Fibroblast of mammary gland (primary cell): ENCODE results near the gene DNAAF8.

Experiments
- DNase-seq: peaks from one replicate; pipeline ENCODE4 v3.0.0-alpha.2; 2010; ENCODE audit warnings: low read depth
- H3K4me3 ChIP-seq: 2 replicates; pipeline ENCODE4 v1.5.1; 2011; ENCODE audit warnings: low read depth, mild to moderate bottlenecking, low read length, moderate library complexity; ENCODE audit not compliant: control insufficient read depth
- TF ChIP-seq, protein P1 (sequence below): conservative IDR thresholded peaks from 2 replicates; pipeline ENCODE4 v1.5.1; 2011; ENCODE audit warnings: low read depth, low read length, inconsistent platforms; ENCODE audit not compliant: control insufficient read depth, insufficient read depth

DNAAF8 gene

DNA sequence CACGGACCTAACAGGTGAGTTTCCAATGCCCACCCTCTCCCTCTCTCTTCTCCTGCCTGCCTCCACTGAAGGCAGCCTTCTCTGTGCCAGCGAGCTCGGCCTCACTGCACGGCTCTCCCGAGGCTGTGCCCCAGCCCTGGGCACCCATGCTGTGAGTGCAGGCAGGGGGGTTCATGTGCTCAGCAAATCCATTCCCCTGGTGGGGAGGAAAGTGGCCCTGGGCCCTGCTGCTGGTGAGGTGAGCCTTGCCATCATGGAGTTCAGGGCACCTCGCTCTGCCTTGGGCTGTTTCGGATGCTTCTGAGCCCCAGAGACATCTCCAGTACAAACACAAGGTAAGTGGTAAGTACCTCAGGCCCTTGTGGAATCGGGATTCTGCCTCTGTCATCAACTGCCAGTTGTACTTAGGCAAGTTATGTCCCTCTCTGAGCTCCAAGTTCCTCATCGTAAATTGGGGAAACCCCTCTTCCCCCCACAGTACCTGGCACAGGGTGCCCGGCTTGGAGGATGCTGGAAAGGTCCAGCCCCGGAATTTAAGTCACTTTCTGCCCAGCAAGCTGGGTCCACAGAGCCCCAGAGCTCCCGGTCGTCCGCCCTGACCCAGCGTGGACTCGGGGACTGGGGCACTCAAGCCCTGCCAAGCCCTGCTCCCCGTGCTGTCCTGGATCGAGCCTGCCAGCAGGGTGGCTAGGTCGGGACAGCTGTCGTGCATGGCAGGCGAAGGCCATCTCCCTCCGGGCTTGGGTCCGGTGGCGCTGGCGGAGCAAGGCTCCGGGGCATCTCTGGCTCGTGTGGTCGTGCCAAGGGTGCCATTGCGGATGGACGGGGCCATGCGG lies 41.7 kb upstream of the DNAAF8 start:
- TF ChIP-seq, protein P1, sequence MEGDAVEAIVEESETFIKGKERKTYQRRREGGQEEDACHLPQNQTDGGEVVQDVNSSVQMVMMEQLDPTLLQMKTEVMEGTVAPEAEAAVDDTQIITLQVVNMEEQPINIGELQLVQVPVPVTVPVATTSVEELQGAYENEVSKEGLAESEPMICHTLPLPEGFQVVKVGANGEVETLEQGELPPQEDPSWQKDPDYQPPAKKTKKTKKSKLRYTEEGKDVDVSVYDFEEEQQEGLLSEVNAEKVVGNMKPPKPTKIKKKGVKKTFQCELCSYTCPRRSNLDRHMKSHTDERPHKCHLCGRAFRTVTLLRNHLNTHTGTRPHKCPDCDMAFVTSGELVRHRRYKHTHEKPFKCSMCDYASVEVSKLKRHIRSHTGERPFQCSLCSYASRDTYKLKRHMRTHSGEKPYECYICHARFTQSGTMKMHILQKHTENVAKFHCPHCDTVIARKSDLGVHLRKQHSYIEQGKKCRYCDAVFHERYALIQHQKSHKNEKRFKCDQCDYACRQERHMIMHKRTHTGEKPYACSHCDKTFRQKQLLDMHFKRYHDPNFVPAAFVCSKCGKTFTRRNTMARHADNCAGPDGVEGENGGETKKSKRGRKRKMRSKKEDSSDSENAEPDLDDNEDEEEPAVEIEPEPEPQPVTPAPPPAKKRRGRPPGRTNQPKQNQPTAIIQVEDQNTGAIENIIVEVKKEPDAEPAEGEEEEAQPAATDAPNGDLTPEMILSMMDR: no peak
- DNase-seq: no peak
- H3K4me3 ChIP-seq: peak overlapping the region; percentile 62

DNA sequence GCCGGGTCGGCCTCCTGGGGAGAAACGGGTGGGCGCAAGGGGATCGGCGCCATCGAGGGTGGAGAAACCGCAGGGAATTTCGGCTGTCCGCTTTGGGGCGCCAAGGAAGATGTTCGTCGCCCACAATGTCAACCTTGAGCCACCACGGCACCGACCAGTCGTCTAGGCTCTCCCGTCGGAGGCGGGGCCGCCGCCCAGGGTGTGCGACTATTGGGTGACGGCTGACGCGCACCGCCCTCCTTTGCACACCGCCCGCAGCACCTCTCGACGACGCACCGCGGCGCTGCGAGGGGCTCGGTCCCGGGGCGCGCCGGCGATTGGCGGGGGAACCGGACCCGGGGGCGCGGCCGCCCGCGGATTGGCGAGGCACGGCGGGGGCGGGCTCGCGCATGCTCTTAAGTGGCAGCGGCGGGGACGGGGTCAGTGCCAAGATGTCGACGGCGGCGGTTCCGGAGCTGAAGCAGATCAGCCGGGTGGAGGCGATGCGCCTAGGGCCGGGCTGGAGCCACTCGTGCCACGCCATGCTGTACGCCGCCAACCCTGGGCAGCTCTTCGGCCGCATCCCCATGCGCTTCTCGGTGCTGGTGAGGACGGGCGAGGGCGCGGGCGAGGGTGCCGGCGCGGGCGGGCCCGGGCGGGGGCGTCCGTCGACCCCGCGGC lies 40.9 kb upstream of the DNAAF8 start, which contains the start of gene NUDT16L1:
Gene NUDT16L1, plus strand, starts transcription at position 267 of the 660 bp plus-strand sequence. Its CDS starts 165 bp downstream, at position 432.
- peak; percentile 87 for DNase-seq
- peak within 1 kb of the TSS; percentile 70 for H3K4me3 ChIP-seq
- TF ChIP-seq, protein P1: no peak

DNA sequence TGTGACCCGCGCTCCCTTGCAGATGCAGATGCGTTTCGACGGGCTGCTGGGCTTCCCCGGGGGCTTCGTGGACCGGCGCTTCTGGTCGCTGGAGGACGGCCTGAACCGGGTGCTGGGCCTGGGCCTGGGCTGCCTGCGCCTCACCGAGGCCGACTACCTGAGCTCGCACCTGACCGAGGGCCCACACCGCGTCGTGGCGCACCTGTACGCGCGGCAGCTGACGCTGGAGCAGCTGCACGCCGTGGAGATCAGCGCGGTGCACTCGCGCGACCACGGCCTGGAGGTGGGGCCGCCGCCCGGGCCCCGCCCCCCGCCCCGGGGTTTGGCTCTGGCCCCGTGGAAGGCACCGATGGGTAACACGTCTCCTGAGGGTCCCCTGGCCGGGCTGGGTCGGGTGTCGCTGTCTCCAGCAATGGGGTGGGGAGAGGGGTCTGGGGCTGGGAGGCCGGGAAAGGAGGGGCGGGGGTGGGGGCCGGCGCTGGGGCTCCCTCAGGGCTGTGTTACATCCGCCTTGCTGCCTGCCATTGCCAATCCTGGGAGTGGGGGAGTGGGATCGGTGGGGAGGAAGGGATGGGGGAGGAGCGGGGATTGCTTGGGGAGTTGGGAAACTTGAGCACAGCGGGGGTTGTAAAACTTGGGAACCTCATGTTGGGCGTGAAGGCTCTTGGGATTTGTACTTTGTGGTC lies 40.2 kb upstream of the DNAAF8 start:
- peak overlapping the region; percentile 70 for H3K4me3 ChIP-seq
- TF ChIP-seq, protein P1: no peak
- DNase-seq: peak; percentile 70

DNA sequence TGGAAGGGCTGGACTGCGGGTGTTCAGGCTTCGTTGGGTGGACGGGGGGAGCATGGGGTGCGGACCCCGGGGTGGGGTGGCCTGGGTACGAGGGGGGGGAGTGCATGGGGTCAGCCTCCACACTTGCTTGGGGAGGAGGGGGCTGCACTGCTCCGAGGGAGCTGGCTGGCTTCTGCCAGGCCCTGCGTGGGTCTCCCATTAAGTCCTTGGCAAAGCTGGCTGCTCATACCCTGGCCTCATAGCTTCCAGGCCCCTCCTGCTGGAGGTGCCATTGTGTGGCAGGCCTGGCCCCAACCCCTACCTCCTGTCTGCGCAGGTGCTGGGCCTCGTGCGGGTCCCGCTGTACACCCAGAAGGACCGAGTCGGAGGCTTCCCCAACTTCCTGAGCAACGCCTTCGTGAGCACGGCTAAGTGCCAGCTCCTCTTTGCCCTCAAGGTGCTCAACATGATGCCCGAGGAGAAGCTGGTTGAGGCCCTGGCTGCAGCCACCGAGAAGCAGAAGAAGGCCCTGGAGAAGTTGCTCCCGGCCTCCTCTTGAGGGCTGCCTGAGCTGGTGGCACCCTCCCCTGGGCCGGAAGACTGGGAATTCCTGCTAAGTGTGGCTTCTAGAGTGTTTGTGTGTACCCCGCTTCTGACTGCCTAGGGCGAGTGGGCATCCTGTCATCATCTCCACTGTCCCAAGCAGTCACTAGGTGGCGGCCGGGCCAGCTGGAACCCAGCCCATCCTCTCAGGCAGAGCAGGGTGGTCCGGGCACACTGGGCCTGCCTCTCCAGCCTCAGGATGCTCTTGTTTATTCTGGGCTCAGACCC lies 39.5 kb upstream of the DNAAF8 start:
- TF ChIP-seq, protein P1: no peak
- H3K4me3 ChIP-seq: peak overlapping the region; percentile 70
- no peak for DNase-seq

DNA sequence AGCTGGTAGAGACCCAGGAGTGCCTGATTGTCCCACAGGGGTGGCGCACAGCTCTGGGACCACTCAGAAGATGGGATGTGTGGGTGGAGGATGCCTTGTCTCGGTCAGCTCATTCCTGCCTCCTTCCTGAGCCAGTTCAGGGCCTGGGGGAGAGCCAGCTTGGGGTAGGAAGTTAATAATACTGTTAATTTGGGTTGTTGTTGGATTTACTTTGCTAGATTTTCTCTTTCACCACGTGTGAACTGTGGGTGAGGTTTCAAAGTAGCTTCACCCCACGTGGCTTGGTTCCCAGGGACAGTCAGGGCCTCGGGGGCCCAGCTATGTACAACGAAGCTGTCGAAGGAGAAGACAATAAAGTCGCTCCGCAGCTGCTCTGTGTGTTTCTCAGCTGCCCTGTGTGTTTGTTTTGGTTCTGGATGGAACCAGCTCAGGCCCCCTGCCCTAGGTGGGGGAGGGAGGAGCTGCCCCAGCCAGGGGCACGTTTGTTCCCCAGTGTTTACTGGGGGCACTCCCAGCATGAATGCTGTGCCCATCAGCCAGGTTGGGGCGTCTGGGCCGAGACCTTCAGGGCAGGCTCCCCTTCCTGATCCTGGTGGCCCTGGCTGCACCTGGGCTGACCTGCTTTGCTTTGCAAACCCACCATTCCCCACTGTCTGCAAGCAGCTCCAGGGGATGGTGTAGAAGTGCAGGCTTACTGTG lies 38.7 kb upstream of the DNAAF8 start:
- no peak overlapping the region for H3K4me3 ChIP-seq
- DNase-seq: no peak
- TF ChIP-seq, protein P1: no peak
